Neural cell (in vitro differentiated cells): Measurements from ENCODE around the gene TXNRD1. TPM values are rescaled to one million over a fixed set of nuclear protein-coding genes. Genes with fewer than 3 reads are reported as not detected.

Experiments
- H2AFZ ChIP-seq: fragments of 200-600, 300-800 bp; sonication (generic), shearing (Covaris generic); 2 replicates; pipeline ENCODE4 v1.6.0; 2014; ENCODE audit warnings: low read depth, mild to moderate bottlenecking, antibody characterized with exemption, low read length, moderate library complexity
- H3F3A ChIP-seq: fragments of 200-600 bp; shearing (Covaris generic); 2 replicates; pipeline ENCODE4 v1.6.1; 2016; ENCODE audit warnings: mild to moderate bottlenecking, moderate library complexity, mixed read lengths, antibody characterized with exemption, low read length; ENCODE audit not compliant: insufficient read depth, poor library complexity, severe bottlenecking
- H3K27ac ChIP-seq: fragments of 200-600, 300-800 bp; sonication (generic), shearing (Covaris generic); 2 replicates; pipeline ENCODE4 v1.5.1; 2014; ENCODE audit warnings: mild to moderate bottlenecking, low read length, moderate library complexity
- H3K27me3 ChIP-seq: fragments of 300-800, 200-600 bp; sonication (generic), shearing (Covaris generic); 2 replicates; pipeline ENCODE4 v1.6.0; 2014; ENCODE audit warnings: mild to moderate bottlenecking, low read depth, low read length, moderate library complexity; ENCODE audit not compliant: insufficient read depth
- H3K36me3 ChIP-seq: fragments of 300-800, 200-600 bp; sonication (generic), shearing (Covaris generic); 2 replicates; pipeline ENCODE4 v1.5.1; 2014; ENCODE audit warnings: mild to moderate bottlenecking, antibody characterized with exemption, low read length, moderate library complexity; ENCODE audit not compliant: insufficient read depth
- H3K4me2 ChIP-seq: fragments of 300-800, 200-600 bp; sonication (generic), shearing (Covaris generic); 2 replicates; pipeline ENCODE4 v1.6.0; 2014; ENCODE audit warnings: mild to moderate bottlenecking, low read length
- H3K4me3 ChIP-seq: fragments of 300-800, 200-600 bp; sonication (generic), shearing (Covaris generic); 2 replicates; pipeline ENCODE4 v1.5.1; 2014; ENCODE audit warnings: mild to moderate bottlenecking, low read length, moderate library complexity
- H3K79me2 ChIP-seq: fragments of 200-600 bp; shearing (Covaris generic); replicated peaks from 2 replicates; pipeline ENCODE4 v1.6.0; 2014; ENCODE audit warnings: mild to moderate bottlenecking, low read length, moderate library complexity; ENCODE audit not compliant: insufficient read depth
- H3K9ac ChIP-seq: fragments of 300-800, 200-600 bp; sonication (generic), shearing (Covaris generic); 2 replicates; pipeline ENCODE4 v1.6.1; 2016; ENCODE audit warnings: mild to moderate bottlenecking, low read length, mixed read lengths
- H3K9me2 ChIP-seq: fragments of 200-600 bp; shearing (Covaris generic); 2 replicates; pipeline ENCODE4 v1.6.1; 2016; ENCODE audit warnings: mild to moderate bottlenecking, low read length, mixed read lengths; ENCODE audit not compliant: insufficient read depth
- H3K9me3 ChIP-seq: fragments of 200-600, 300-800 bp; sonication (generic), shearing (Covaris generic); 2 replicates; pipeline ENCODE4 v1.6.1; 2016; ENCODE audit warnings: mild to moderate bottlenecking, mixed run types, low read length, moderate library complexity, mixed read lengths
- H4K20me1 ChIP-seq: fragments of 200-600 bp; shearing (Covaris generic); 2 replicates; pipeline ENCODE4 v1.6.1; 2016; ENCODE audit warnings: mild to moderate bottlenecking, mixed run types; ENCODE audit not compliant: insufficient read depth
- EP300 ChIP-seq: fragments of 450-650 bp; conservative IDR thresholded peaks from 2 replicates; pipeline ENCODE4 v1.6.1; 2014; ENCODE audit warnings: antibody characterized with exemption, mild to moderate bottlenecking, moderate library complexity; ENCODE audit not compliant: poor library complexity, severe bottlenecking
- EZH2 ChIP-seq: fragments of 200-600, 300-800 bp; shearing (Covaris generic), sonication (generic); IDR thresholded peaks from 2 replicates; pipeline ENCODE4 v1.6.1; 2014; ENCODE audit warnings: antibody characterized with exemption, low read length, borderline replicate concordance, mild to moderate bottlenecking; ENCODE audit not compliant: insufficient read depth, poor library complexity, severe bottlenecking
- MXI1 ChIP-seq: fragments of 450-650 bp; conservative IDR thresholded peaks from 2 replicates; pipeline ENCODE4 v1.6.1; 2014; ENCODE audit warnings: antibody characterized with exemption, mild to moderate bottlenecking; ENCODE audit not compliant: poor library complexity, severe bottlenecking
- POLR2AphosphoS5 ChIP-seq: IDR thresholded peaks from 2 replicates; pipeline ENCODE4 v1.6.1; 2012
- RAD21 ChIP-seq: fragments of 450-650 bp; conservative IDR thresholded peaks from 2 replicates; pipeline ENCODE4 v1.6.1; 2014; ENCODE audit warnings: antibody characterized with exemption, mild to moderate bottlenecking, moderate library complexity
- SMC3 ChIP-seq: fragments of 450-650 bp; conservative IDR thresholded peaks from 2 replicates; pipeline ENCODE4 v1.6.1; 2014; ENCODE audit warnings: antibody characterized with exemption, mild to moderate bottlenecking, moderate library complexity; ENCODE audit not compliant: poor library complexity
- TAF1 ChIP-seq: IDR thresholded peaks from 2 replicates; pipeline ENCODE4 v1.6.1; 2012; ENCODE audit warnings: low read depth
- polyA plus RNA-seq: library from polyadenylated mRNA; depleted of rRNA; stranded (reverse); fragments of >200 nt; gene quantifications from 2 replicates; pipeline ENCODE4 v1.2.3, GENCODE V29; 2014
- TF ChIP-seq, protein P1 (sequence below): fragments of 450-650 bp; IDR thresholded peaks from 2 replicates; pipeline ENCODE4 v1.5.1; 2014; ENCODE audit warnings: antibody characterized with exemption, mild to moderate bottlenecking, moderate library complexity; ENCODE audit not compliant: poor library complexity, severe bottlenecking
- TF ChIP-seq, protein P2 (sequence below): IDR thresholded peaks from 2 replicates; pipeline ENCODE4 v1.6.1; 2012; ENCODE audit warnings: borderline replicate concordance

Gene TXNRD1
- polyA plus RNA-seq, 1 donor from 2014 or later: 59.6 TPM

DNA sequence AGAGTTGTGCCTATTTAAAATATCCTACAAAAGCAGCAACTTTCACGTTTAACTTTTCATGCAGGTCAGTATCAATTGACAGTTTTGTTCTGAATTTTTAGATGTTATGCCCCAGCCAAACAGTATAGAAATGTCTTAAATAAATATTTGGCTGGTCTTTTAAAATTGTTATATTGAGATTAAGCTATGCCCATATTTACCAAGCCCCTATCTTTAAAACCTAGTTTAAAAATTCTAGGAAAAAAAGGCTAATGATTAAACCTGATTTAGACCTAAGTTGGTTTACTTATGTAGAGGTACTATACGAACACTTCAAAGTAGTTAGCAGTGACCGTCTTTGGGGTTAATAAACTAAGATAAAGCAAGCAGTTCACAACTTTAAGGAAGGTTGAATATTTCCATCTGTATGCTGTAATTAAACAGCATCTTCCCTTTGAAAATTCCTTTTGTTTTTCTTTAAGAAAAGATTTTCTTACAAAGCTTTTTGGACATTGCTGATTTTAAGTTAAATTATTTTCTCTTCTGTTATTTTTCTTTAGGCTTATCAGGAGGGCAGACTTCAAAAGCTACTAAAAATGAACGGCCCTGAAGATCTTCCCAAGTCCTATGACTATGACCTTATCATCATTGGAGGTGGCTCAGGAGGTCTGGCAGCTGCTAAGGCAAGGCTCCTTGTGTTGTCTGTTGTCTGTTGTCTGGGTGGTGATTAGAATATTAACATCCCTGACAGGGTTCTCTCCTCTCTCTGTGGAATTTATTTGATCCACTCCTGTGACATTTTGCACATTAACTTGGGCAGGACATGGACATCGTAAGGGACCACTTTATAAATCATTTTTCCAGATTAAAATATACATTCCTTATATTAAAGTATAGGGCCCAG lies 95.4 kb downstream of the TXNRD1 start:
- peaks cover 8% of the 10 kb centered on the region for H3K79me2 ChIP-seq

DNA sequence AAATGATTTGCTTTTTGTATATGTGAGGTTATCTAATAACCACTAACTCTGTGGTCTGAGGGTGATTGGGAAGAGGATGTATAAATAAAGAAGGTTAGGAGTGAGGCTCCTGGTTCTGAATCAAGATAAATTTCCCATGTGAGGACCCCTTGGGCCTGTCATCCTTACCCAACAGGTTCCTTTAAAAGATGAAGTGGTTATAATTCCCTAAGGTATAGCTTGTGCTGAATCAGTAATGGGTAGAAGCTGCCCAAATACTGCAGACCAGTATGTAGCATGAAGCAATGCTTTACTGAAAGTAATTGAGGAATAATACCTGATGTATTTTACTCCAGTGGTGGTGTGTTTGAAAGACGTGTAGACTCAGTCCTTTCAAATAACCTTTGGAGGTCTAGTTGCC lies 96.6 kb downstream of the TXNRD1 start:
- no peak overlapping the region for H3K27ac ChIP-seq
- H3K9me3 ChIP-seq: no peaks in the 10 kb centered on the region
- no peaks in the 10 kb centered on the region for H3F3A ChIP-seq
- no peaks in the 10 kb centered on the region for H3K9me2 ChIP-seq
- H3K36me3 ChIP-seq: peaks cover 15% of the 10 kb centered on the region
- H3K27me3 ChIP-seq: no peaks in the 10 kb centered on the region
- H3K4me2 ChIP-seq: no peak overlapping the region
- H4K20me1 ChIP-seq: no peaks in the 10 kb centered on the region
- TF ChIP-seq, protein P1, sequence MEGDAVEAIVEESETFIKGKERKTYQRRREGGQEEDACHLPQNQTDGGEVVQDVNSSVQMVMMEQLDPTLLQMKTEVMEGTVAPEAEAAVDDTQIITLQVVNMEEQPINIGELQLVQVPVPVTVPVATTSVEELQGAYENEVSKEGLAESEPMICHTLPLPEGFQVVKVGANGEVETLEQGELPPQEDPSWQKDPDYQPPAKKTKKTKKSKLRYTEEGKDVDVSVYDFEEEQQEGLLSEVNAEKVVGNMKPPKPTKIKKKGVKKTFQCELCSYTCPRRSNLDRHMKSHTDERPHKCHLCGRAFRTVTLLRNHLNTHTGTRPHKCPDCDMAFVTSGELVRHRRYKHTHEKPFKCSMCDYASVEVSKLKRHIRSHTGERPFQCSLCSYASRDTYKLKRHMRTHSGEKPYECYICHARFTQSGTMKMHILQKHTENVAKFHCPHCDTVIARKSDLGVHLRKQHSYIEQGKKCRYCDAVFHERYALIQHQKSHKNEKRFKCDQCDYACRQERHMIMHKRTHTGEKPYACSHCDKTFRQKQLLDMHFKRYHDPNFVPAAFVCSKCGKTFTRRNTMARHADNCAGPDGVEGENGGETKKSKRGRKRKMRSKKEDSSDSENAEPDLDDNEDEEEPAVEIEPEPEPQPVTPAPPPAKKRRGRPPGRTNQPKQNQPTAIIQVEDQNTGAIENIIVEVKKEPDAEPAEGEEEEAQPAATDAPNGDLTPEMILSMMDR: no peak
- TF ChIP-seq TAF1 (no peak), RAD21 (no peak), POLR2AphosphoS5 (no peak)
- H2AFZ ChIP-seq: no peak overlapping the region
- H3K9ac ChIP-seq: no peak overlapping the region
- H3K79me2 ChIP-seq: peaks cover 8% of the 10 kb centered on the region
- no peak overlapping the region for H3K4me3 ChIP-seq

More for the DNA sequence above, 95.4 kb downstream of the TXNRD1 start:
- H3K27me3 ChIP-seq: no peaks in the 10 kb centered on the region
- peaks cover 14% of the 10 kb centered on the region for H3K36me3 ChIP-seq
- H3K9me3 ChIP-seq: no peaks in the 10 kb centered on the region
- no peak overlapping the region for H3K9ac ChIP-seq
- no peaks in the 10 kb centered on the region for H4K20me1 ChIP-seq
- no peak overlapping the region for H2AFZ ChIP-seq
- TF ChIP-seq EP300: no peak
- TF ChIP-seq POLR2AphosphoS5: no peak
- TF ChIP-seq MXI1: no peak
- no peak for TF ChIP-seq EZH2
- no peak for TF ChIP-seq TAF1
- TF ChIP-seq, protein P1: no peak
- no peaks in the 10 kb centered on the region for H3K9me2 ChIP-seq
- no peak overlapping the region for H3K4me2 ChIP-seq
- H3K27ac ChIP-seq: no peak overlapping the region
- H3F3A ChIP-seq: no peaks in the 10 kb centered on the region
- no peak overlapping the region for H3K4me3 ChIP-seq

DNA sequence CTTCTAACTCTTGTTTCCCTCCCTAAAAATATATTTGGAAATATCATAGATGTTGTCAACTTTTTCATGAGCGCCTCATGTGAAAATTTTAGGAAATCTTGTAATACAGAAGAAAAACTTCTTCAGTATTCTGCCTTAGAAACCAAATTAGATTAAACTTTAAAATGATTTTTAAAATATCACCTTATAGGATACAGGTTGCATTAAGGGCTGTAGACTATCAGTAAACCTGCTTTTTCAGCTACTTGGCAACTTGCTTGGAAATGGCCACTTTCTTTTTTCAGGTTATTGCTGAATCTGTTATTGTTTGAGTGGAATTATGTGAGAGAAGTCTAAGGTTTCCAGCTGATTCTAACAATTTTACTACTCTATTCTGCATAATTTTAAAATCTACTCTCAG lies 97.1 kb downstream of the TXNRD1 start:
- H3K27ac ChIP-seq: no peak overlapping the region
- H3K27me3 ChIP-seq: no peaks in the 10 kb centered on the region
- no peaks in the 10 kb centered on the region for H4K20me1 ChIP-seq
- no peak overlapping the region for H3K9ac ChIP-seq
- H2AFZ ChIP-seq: no peak overlapping the region
- H3K4me3 ChIP-seq: no peak overlapping the region
- peaks cover 8% of the 10 kb centered on the region for H3K79me2 ChIP-seq
- H3K9me2 ChIP-seq: no peaks in the 10 kb centered on the region
- H3K4me2 ChIP-seq: no peak overlapping the region
- H3F3A ChIP-seq: no peaks in the 10 kb centered on the region
- no peak for TF ChIP-seq SMC3
- no peak for TF ChIP-seq TAF1
- no peak for TF ChIP-seq POLR2AphosphoS5
- no peak for TF ChIP-seq RAD21
- no peak for TF ChIP-seq MXI1
- TF ChIP-seq, protein P2, sequence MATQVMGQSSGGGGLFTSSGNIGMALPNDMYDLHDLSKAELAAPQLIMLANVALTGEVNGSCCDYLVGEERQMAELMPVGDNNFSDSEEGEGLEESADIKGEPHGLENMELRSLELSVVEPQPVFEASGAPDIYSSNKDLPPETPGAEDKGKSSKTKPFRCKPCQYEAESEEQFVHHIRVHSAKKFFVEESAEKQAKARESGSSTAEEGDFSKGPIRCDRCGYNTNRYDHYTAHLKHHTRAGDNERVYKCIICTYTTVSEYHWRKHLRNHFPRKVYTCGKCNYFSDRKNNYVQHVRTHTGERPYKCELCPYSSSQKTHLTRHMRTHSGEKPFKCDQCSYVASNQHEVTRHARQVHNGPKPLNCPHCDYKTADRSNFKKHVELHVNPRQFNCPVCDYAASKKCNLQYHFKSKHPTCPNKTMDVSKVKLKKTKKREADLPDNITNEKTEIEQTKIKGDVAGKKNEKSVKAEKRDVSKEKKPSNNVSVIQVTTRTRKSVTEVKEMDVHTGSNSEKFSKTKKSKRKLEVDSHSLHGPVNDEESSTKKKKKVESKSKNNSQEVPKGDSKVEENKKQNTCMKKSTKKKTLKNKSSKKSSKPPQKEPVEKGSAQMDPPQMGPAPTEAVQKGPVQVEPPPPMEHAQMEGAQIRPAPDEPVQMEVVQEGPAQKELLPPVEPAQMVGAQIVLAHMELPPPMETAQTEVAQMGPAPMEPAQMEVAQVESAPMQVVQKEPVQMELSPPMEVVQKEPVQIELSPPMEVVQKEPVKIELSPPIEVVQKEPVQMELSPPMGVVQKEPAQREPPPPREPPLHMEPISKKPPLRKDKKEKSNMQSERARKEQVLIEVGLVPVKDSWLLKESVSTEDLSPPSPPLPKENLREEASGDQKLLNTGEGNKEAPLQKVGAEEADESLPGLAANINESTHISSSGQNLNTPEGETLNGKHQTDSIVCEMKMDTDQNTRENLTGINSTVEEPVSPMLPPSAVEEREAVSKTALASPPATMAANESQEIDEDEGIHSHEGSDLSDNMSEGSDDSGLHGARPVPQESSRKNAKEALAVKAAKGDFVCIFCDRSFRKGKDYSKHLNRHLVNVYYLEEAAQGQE: no peak
- TF ChIP-seq EZH2: no peak
- TF ChIP-seq, protein P1: no peak
- no peak for TF ChIP-seq EP300
- peaks cover 15% of the 10 kb centered on the region for H3K36me3 ChIP-seq
- H3K9me3 ChIP-seq: no peaks in the 10 kb centered on the region
